NCI-H82 treated with DMSO at 0.1 percent for 48 hours (cell line): ENCODE results near the gene NFKBIA.
"Not testable (repeated sequence)": the region's sequence is repeated elsewhere in the genome, so short reads cannot be mapped to it uniquely, and the experiment has no call there.

ENCODE experiments used
- DNase-seq: peaks from one replicate; lab custom pipeline; 2025; ENCODE audit not compliant: unreplicated experiment; lab: John Stamatoyannopoulos, UW

The NFKBIA gene

DNA sequence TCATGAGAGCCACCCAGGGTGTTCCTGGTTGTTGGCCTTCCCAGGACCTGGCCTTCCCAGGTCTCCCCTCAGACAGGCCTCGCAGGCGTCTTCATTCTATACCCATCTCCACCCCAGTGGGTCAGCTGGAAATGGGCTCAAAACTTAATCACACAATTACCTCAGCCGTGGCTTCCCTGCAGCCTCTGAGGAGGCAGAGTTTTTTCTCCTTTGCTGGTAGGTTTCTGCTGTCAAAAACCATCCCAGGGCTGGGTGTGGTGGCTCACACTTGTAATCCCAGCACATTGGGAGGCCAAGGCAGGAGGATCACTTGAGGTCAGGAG lies 13.2 kb downstream of the NFKBIA start:
- no peak for DNase-seq

DNA sequence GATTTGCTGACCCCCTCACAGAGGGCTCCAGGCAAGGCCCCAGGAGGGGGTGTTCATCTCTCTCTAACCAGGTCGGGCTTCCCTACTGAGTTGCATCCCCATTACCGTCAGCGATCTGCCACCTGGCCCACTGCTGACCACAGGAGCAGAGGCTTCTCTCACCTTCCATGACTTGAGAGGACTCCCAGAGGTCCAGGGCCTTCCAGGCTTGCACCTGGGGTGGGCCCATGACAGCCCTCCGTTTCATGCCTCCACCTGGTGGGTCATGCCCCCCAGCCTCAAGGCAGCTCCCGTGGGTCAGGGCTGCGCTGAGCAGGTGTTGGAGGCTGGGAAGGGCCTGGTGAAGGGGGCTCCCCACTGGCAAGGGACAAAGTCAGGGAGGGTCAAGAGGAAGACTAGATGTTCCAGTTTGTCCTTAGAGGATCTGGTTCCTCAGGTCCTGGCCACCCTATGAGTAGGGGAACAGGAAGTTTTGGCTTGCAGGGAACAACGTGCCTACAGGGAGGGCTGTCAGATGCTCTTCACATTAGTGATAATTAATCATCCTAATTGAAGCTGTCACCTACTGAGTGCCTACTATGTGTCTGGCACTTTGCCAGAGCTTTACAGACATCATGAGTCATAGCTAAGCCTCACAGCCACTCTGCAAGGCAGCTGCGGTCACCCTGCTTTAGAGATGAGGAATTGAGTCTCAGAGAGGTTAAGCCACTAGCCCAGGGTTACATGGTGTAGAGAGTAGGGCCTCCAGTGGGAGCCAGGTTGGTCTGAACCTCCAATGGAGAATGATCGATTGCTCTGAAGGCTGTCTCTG lies 13.8 kb downstream of the NFKBIA start:
- no peak for DNase-seq

DNA sequence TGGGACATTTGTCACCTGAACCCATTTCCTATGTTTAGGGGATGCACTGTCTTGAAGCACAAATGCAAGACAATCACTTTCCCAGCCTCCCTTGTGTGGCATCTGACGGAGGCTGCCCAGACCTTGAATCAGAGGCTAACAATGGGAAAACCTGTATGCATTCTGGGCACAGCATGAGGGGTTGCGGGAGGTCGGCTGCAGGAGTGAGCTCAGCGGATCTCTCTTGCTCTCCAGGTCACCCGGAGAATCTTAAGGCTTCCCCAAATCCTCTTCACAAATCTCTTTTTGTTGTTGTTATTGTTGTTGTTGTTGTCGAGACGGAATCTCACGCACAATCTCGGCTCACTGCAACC lies 15.3 kb downstream of the NFKBIA start:
- DNase-seq = no peak

GRCh38 chr14:35388656-35389314 lies 15.8 kb downstream of the NFKBIA start:
- no peak for DNase-seq

DNA sequence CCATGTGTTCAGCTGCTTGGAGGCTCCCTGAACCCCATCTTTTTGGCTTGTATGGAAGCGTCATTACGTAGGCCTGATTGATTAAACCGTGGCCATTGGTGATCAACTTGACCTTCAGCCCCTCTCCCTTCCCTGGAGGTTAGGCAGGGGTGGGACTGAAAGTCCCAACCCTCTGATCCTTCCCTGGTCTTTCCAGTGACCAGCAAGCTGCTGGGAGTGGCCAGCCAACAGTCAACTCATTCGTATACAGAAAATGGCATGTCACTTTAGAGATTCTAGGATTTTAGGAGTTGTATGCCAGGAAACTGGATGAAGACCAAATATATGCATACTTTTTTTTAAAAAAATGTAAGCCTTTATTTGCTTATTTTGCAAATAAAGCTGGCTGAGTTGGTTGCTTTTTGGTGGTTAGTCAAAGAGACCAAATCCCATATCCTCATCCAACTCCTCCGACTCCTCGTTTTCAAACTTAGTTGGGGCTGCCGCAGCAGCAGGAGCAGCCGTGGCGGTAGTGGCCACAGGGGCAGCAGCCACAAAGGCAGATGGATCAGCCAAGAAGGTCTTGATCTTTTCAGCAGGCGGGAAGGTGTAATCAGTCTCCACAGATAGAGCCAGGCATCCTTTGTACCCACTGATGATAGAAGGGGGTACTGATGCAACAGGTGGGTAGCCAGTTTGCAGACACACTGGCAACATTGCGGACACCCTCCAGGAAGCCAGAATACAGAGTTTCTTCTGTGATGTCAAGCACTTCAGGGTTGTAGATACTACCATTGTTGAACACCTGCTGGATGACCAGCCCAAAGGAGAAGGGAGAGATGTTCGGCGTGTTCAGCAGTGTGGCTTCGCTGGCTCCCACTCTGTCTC lies 16.6 kb downstream of the NFKBIA start:
- DNase-seq = no peak

DNA sequence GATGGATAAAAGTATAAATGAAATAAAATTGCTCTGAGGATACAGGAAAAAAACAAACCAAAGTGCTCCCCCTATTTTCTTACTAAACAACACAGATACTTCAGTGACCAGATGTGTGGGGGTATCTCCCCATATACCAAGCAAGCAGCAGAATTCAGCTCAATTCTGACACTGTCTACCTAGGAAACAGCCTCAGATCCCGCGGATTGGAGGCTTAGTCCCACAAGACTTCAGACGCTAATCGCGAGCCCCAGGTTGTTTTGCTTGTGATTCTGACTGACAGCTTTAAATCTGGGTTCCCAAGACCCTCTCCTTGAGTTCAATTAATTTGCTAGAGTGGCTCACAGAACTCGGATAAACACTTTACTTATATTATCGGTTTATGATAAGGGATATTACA lies 17.3 kb downstream of the NFKBIA start:
- DNase-seq = peak; percentile 31

DNA sequence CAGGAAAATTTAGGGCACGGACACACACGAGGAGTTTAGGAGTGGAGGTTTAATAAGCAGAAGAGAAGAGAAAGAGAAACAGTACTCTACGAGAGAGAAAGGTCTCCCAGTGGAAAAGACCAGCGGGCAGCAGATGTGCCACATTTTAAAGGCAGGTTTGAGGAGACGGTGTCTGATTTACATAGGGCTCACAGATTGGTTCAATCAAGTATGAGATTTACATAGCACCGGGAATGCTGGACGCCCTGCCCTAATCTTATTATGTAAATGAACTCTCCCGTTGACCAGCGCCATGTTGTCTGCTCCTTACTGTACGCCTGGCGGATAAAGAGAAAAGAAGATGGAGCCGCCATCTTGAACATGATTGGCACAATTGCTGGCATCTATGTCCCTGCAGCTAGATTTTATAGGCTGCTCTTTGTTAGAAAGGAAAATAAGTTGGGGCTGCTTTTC lies 17.9 kb downstream of the NFKBIA start:
- peak; percentile 98 for DNase-seq

- no peak for DNase-seq
Observed at GRCh38 chr14:35385042-35385839, 19.3 kb downstream of the NFKBIA start.

GRCh38 chr14:35384455-35385041 lies 20.0 kb downstream of the NFKBIA start:
- DNase-seq = no peak

GRCh38 chr14:35383569-35384454 lies 20.7 kb downstream of the NFKBIA start:
- DNase-seq = no peak

DNA sequence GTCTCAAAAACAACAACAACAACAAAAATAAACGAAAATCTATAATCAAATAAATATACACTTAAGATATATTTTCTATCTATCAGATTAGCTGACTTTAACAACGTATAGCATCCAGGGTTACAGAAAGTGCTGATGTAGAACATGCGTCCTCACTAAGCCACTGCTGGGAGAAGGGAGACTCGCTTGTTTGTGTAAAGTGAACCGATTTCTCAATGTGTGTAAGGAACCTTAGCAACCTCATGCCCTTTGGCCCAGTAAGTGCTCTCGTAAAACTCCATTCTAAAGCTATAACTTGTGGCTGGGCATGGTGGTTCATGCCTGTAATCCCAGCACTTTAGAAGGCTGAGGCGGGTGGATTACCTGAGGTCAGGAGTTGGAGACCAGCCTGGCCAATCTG lies 23.8 kb downstream of the NFKBIA start:
- no peak for DNase-seq

- not testable (repeated sequence) for DNase-seq
Observed at GRCh38 chr14:35379234-35379933, 25.2 kb downstream of the NFKBIA start.

GRCh38 chr14:35378425-35379233 lies 25.9 kb downstream of the NFKBIA start:
- no peak for DNase-seq

- DNase-seq = no peak
Observed at GRCh38 chr14:35375558-35376025, 29.0 kb downstream of the NFKBIA start.

GRCh38 chr14:35374263-35374712 lies 30.3 kb downstream of the NFKBIA start:
- no peak for DNase-seq

DNA sequence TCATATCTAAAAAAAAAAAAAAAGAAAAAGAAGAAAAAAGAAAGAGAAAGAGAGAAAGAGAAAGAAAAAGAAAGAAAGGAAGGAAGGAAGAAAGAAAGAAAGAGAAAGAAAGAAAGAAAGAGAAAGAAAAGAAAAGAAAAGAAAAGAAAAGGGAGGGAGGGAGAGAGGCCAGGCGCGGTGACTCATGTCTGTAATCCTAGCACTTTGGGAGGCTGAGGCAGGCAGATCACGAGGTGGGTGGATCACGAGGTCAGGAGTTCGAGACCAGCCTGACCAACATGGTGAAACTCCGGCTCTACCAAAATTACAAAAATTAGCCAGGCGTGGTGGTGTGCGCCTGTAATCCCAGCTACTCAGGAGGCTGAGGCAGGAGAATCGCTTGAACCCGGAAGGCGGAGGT lies 31.3 kb downstream of the NFKBIA start:
- DNase-seq = not testable (repeated sequence)

- DNase-seq = no peak
Observed at GRCh38 chr14:35370969-35371368, 33.6 kb downstream of the NFKBIA start.

DNA sequence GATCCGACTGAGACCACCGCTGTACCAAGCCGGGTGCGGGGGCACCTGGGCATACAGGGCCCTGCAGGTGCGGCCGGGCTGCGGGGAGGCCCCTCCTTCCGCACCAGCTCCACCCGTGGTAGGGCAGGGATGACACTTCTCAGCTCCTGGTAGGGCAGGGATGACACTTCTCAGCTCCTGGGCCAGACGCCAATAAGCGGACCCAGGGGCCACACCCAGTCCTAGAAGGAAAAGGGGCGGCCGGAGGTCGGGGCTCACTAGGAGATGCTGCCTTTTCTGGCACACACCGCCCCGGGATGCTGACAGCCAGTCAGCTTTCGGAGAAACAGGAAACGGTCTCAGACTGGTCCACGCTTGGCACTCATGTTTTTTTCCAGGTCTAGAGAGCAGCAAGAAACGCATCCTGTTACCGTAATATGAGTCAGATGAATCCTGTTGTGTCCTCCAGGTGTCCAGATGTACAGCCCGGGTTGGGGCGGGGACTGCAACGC lies 34.8 kb downstream of the NFKBIA start:
- DNase-seq = no peak
